ENCODE results near the gene ADAP2. TPM values are rescaled to one million over a fixed set of nuclear protein-coding genes. Genes with fewer than 3 reads are reported as not detected.

ADAP2 gene
- total and polyA plus RNA-seq, 2 of the 8 experiments (the other 6 are each of a cell fraction or from before 2014, with no cell fraction given): 0.76 to 1.1 TPM

DNA sequence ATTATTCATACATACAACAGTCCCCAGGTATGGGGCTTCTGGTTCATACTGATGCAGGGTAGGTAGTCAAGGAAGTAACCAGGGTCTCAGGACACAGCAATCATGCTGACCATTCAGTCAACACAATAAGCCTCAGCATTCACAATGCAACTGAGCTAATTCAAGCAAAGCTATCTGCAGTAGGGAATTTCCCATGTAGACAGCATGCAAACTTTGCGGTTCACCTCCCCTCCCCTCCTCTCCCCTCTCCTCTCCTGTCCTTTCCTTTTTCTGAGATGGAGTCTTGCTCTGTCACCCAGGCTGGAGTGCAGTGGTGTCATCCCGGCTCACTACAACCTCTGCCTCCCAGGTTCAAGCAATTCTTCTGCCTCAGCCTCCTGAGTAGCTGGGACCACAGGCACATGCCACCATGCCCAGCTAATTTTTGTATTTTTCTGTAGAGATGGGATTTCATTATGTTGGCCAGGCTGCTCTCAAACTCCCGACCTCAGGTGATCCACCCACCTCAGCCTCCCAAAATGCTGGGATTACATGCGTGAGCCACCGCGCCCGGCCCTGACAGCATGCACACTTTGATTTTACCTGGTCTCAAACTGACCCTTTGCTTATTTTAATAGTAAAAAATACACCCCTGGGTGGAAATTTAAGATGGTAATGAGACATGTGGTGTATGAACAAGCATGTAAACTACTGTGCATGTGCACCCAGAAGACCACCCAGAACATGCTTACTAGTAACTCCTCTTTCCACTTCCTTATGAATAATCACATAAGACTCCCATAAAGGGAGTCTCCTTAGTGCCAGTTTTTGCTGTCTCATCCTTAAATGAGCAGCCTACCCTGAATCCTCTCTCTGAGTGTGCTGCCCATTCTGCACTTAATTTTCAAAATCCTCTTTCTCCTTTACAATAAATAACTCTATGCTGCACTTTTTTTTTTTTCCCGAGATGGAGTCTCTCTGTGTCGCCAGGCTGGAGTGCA, 39.8 kb downstream of the ADAP2 start:
- Histone ChIP-seq H3K4me3 (ENCODE audit: extremely low read depth in 1 of 4, insufficient read depth in 2 of 4, low read depth in 3 of 4, low read length in 4 of 4) (no peak overlapping the region), H3K79me2 (ENCODE audit: control insufficient read depth in 1 of 2, insufficient read depth in 2 of 2, low read length in 2 of 2) (no peaks in the 10 kb centered on the region), H3K23me2 (ENCODE audit: low read depth, low read length) (no peaks in the 10 kb centered on the region), H3K9me3 (ENCODE audit: insufficient read depth in 2 of 2, low read depth in 1 of 2, low read length in 1 of 2) (no peaks in the 10 kb centered on the region), H4K5ac (ENCODE audit: insufficient read length, low read depth, low read length) (no peak overlapping the region), H3K9ac (replicated peaks in 1 of 4; ENCODE audit: extremely low read depth in 1 of 4, low read depth in 3 of 4, low read length in 3 of 4) (no peak overlapping the region), H3K14ac (ENCODE audit: insufficient read length) (no peak overlapping the region), H2BK5ac (ENCODE audit: low read depth, low read length) (no peak overlapping the region), H2BK15ac (ENCODE audit: low read length) (no peak overlapping the region), H4K8ac (ENCODE audit: extremely low read depth, insufficient read depth, low read length) (no peak overlapping the region), H2AK5ac (ENCODE audit: low read depth, low read length) (no peak overlapping the region), H3K56ac (replicated peaks; ENCODE audit: insufficient read length, low read depth, low read length) (no peak overlapping the region), H4K20me1 (replicated peaks in 1 of 2; ENCODE audit: control insufficient read depth in 1 of 2, insufficient read depth in 2 of 2, low read length in 2 of 2) (no peaks in the 10 kb centered on the region), H3K4me1 (replicated peaks in 1 of 4; ENCODE audit: control insufficient read depth in 3 of 4, insufficient read depth in 4 of 4, low read length in 3 of 4) (peaks cover 0 to 3% (median 0%) of the 10 kb centered on the region in 4 experiments; a peak in 3 of 7 replicates), H3K4me2 (ENCODE audit: insufficient read depth in 1 of 2, low read depth in 2 of 2, low read length in 2 of 2) (no peak overlapping the region), H3K36me3 (ENCODE audit: control insufficient read depth in 2 of 4, insufficient read depth in 4 of 4, low read length in 3 of 4) (no peaks in the 10 kb centered on the region), H3K18ac (ENCODE audit: extremely low read depth, low read length) (no peak overlapping the region), H3K4ac (replicated peaks; ENCODE audit: insufficient read length, low read depth, low read length) (no peak overlapping the region), H2BK12ac (ENCODE audit: low read depth, low read length) (no peak overlapping the region), H3K79me1 (ENCODE audit: low read depth, low read length) (no peaks in the 10 kb centered on the region), H2BK20ac (ENCODE audit: low read length) (no peak overlapping the region), H3K27me3 (replicated peaks in 1 of 4; ENCODE audit: control insufficient read depth in 3 of 4, extremely low read depth in 1 of 4, insufficient read depth in 3 of 4, low read length in 3 of 4) (no peaks in the 10 kb centered on the region; a peak in 1 of 7 replicates), H2BK120ac (replicated peaks; ENCODE audit: low read depth, low read length) (no peak overlapping the region), H4K91ac (replicated peaks; ENCODE audit: insufficient read length, low read length) (no peak overlapping the region), H3K27ac (ENCODE audit: low read depth, low read length) (no peak overlapping the region), H3K23ac (ENCODE audit: insufficient read length) (no peak overlapping the region), H2AFZ (ENCODE audit: low read length) (no peak overlapping the region)
- FAIRE-seq (peak; percentile 55), DNase-seq (ENCODE audit: low read depth in 1 of 2, low spot score in 2 of 2) (no peak)
- ChIA-PET POLR2A (ENCODE audit: partially characterized antibody) (interaction anchor here (0.9 kb wide), 1 partner anchor 16 kb away, joined by 3 read pairs; no protein-coding TSS in a partner anchor), CTCF (ENCODE audit: partially characterized antibody) (no interaction called here)
- WGBS, 2 experiments (ENCODE audit: extremely low coverage in 1 of 2, insufficient coverage in 1 of 2, insufficient read length in 1 of 2, insufficient replicate concordance in 2 of 2, low coverage in 1 of 2, low lambda C conversion rate in 2 of 2, missing lambda C conversion rate in 1 of 2): 89% methylated on average over 9 of the region's 9 CpGs; no CpG with 5 or more reads in 1 of the 2 experiments
- TF ChIP-seq RFX5 (IDR thresholded peaks at IDR 0.05; ENCODE audit: borderline replicate concordance, low read depth, low read length): no peak

Measured in H1 (cell line).